ENCODE results near the gene CBX1. TPM values are rescaled to one million over a fixed set of nuclear protein-coding genes. Genes with fewer than 3 reads are reported as not detected.

Gene CBX1
- total and polyA plus RNA-seq, 2 experiments from 2014 or later: 127 to 223 TPM

DNA sequence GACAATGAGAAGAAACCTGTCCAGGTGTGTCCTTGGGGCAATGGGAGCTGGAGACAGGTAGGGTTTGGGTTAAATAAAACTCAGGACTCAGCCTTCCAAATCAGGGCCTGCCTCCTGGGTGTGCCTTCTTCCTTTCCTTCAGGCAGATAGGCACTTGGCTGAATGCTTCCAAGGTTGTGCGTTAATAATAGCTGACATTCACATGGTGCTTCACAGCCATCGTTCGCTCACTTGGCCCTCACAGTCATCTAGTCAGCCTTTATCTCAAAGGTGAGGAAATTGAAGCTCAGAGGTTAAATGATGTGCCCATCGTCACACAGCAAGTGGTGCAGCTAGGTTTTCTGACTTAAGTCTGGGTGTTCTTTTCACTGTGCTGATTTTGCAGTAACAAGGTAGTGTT is 43.7 kb downstream of the CBX1 start (continued):
- no peak for TF ChIP-seq ZNF462 (CRISPR knock-in tag; IDR thresholded peaks at IDR 0.05)
- TF ChIP-seq, protein P1, sequence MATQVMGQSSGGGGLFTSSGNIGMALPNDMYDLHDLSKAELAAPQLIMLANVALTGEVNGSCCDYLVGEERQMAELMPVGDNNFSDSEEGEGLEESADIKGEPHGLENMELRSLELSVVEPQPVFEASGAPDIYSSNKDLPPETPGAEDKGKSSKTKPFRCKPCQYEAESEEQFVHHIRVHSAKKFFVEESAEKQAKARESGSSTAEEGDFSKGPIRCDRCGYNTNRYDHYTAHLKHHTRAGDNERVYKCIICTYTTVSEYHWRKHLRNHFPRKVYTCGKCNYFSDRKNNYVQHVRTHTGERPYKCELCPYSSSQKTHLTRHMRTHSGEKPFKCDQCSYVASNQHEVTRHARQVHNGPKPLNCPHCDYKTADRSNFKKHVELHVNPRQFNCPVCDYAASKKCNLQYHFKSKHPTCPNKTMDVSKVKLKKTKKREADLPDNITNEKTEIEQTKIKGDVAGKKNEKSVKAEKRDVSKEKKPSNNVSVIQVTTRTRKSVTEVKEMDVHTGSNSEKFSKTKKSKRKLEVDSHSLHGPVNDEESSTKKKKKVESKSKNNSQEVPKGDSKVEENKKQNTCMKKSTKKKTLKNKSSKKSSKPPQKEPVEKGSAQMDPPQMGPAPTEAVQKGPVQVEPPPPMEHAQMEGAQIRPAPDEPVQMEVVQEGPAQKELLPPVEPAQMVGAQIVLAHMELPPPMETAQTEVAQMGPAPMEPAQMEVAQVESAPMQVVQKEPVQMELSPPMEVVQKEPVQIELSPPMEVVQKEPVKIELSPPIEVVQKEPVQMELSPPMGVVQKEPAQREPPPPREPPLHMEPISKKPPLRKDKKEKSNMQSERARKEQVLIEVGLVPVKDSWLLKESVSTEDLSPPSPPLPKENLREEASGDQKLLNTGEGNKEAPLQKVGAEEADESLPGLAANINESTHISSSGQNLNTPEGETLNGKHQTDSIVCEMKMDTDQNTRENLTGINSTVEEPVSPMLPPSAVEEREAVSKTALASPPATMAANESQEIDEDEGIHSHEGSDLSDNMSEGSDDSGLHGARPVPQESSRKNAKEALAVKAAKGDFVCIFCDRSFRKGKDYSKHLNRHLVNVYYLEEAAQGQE (IDR thresholded peaks at IDR 0.05; ENCODE audit: unreplicated experiment): no peak

DNA sequence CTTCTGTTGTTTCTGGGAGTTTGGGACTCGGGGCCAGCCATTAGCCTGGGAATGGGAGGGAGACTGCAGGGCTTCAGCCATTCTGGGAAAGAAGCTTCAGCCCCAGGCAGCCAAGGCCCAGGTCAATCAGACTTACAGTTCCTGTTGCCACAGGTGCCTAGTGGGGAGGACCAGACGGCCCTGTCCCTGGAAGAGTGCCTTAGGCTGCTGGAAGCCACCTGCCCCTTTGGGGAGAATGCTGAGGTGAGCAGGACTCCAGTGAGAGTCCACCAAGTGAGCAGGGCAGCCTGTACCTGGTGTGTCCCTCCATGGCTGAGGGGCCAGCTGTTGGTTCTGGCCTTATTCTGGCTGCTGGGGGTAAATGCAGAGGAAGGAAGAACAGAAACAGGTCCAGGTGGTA is 44.4 kb downstream of the CBX1 start:
- ATAC-seq (no peak), DNase-seq (ENCODE audit: low spot score) (no peak)
- H3K4me3 Mint-ChIP-seq: peak overlapping the region; percentile 98
- no peaks in the 10 kb centered on the region for H3K9me2 ChIP-seq (ENCODE audit: insufficient read depth)
- H4K20me1 ChIP-seq (replicated peaks; ENCODE audit: insufficient read depth): peaks cover 28% of the 10 kb centered on the region
- no peak overlapping the region for H2AFZ ChIP-seq
- peaks cover 68% of the 10 kb centered on the region for H3K79me2 ChIP-seq (replicated peaks; ENCODE audit: insufficient read depth)
- peak overlapping the region; percentile 99 for H3K27ac ChIP-seq (ENCODE audit: low read depth)
- H3K4me1 Mint-ChIP-seq: peaks cover 73% of the 10 kb centered on the region
- peaks cover 41% of the 10 kb centered on the region for H3K4me1 ChIP-seq (ENCODE audit: insufficient read depth)
- H3K9me3 Mint-ChIP-seq: no peaks in the 10 kb centered on the region
- peaks cover 34% of the 10 kb centered on the region for H3K27me3 Mint-ChIP-seq (ENCODE audit: insufficient read depth, low read depth, poor library complexity)
- peak overlapping the region; percentile 100 for H3K27ac Mint-ChIP-seq
- H3K36me3 Mint-ChIP-seq (ENCODE audit: low read depth): peaks cover 84% of the 10 kb centered on the region
- H3K27me3 ChIP-seq (ENCODE audit: insufficient read depth): no peaks in the 10 kb centered on the region
- peaks cover 48% of the 10 kb centered on the region for H3F3A ChIP-seq (replicated peaks; ENCODE audit: low read depth)
- peak overlapping the region; percentile 90 for H3K4me2 ChIP-seq
- H3K4me3 ChIP-seq: peak overlapping the region; percentile 99
- peaks cover 39% of the 10 kb centered on the region for H3K36me3 ChIP-seq (ENCODE audit: insufficient read depth)
- TF ChIP-seq ZNF462 (CRISPR knock-in tag; IDR thresholded peaks at IDR 0.05) (no peak), NANOG (IDR thresholded peaks at IDR 0.05; ENCODE audit: borderline replicate concordance) (no peak), POLR2AphosphoS5 (IDR thresholded peaks at IDR 0.05; ENCODE audit: low read depth) (no peak; the same call in 1 of the 2 replicates)

Measured in GM23338 (cell line).